Stromal cell of bone marrow (primary cell): ENCODE results near the gene CCM2.

Experiments used
- DNase-seq: peaks from one replicate; pipeline ENCODE4 v3.0.0-alpha.2; 2012; ENCODE audit warnings: low read depth

Gene CCM2

GRCh38 chr7:45125193-45125904, 125.3 kb downstream of the CCM2 start:
- no peak for DNase-seq
